Pancreas (tissue), 10 donors: ENCODE data around the gene NDC1. TPM values are rescaled to one million over a fixed set of nuclear protein-coding genes. Genes with fewer than 3 reads are reported as not detected.

Experiments
- ATAC-seq, 4 donors: fragments of 200-7000 bp; cut with Tn5 transposase; one replicate each; pipeline versions ENCODE4 v1.8.0 to v1.9.1; 2020; ENCODE audit warnings: mild to moderate bottlenecking in 4 of 4, moderate library complexity in 4 of 4
- DNase-seq, 6 donors: peaks; one replicate each; pipeline ENCODE4 v3.0.0-alpha.2; 2020
- FAIRE-seq: peaks from 2 replicates; lab custom pipeline; 2012; peaks lifted over from hg19 to GRCh38; lab: Jason Lieb, UNC
- H3K27ac ChIP-seq, 4 donors: fragments of 200-600 bp; sonication (generic); 1 replicate in 3 of 4; 2 replicates in 1 of 4; pipeline versions ENCODE4 v1.5.0 to v1.8.0; 2020
- H3K27me3 ChIP-seq, 4 donors: fragments of 200-600 bp; one replicate each; pipeline ENCODE4 v1.8.0; 2021
- H3K36me3 ChIP-seq, 3 donors: fragments of 200-600 bp; sonication (generic) in 1 of 3; one replicate each; pipeline versions ENCODE4 v1.5.0 to v1.8.0; 2020 to 2021
- H3K4me1 ChIP-seq, 3 donors: fragments of 200-600 bp; one replicate each; pipeline ENCODE4 v1.8.0; 2021
- H3K4me3 ChIP-seq, 4 donors: fragments of 200-600 bp; sonication (generic) in 2 of 4; one replicate each; pipeline versions ENCODE4 v1.5.0 to v1.8.0; 2020 to 2021
- H3K9me3 ChIP-seq, 4 donors: fragments of 200-600 bp; one replicate each; pipeline ENCODE4 v1.8.0; 2021
- WGBS, 2 donors: extraction: QIAGEN DNeasy Blood & Tissue Kit; methylation state at CpG; one replicate each; pipeline ENCODE4 v1.1.7; 2013; 5-methylcytosine and 5-hydroxymethylcytosine counted together
- intact Hi-C, 3 donors: fragments of 100-400 bp; cut with DNase I; formaldehyde crosslinking; loops; one replicate each; pipeline versions ENCODE4 v1.11.1 to v1.14.2; 2022
- polyA plus RNA-seq, 2 donors: library from polyadenylated mRNA; stranded (reverse); fragments of 200-250 nt; gene quantifications; one replicate each; pipeline ENCODE4 v1.2.3, GENCODE V29; 2013
- total RNA-seq, 6 donors: library from RNA; stranded (reverse); fragmentation: NEBNext Ultra II Directional in 4 of 6; extraction: Animal tissue kit (Norgen Biotek cat#: 25700) in 4 of 6; gene quantifications; one replicate each; pipeline versions ENCODE4 v1.2.1 to v1.2.4, GENCODE V29; 2021 to 2023
- TF ChIP-seq, protein P1 (sequence below), 4 donors: fragments of 200-600 bp; sonication (generic) in 3 of 4; IDR thresholded peaks; one replicate each; pipeline versions ENCODE4 v1.5.0 to v1.8.0; 2021; ENCODE audit warnings: antibody characterized with exemption in 4 of 4
- donor health status: healthy with polysubstance abuse.
- donor health status: DM: no; HTN: no; CAD: no; lungs with moderate emphysema.
- donor health status: DM: no; HTN: no; CAD: no.
- donor health status: control.
- donor health status: control.
- donor health status: Bipolar disorder and iron deficiency.
- donor health status: DM: yes; HTN: yes; CAD: no.
- donor health status: DM: no; HTN: no; CAD: no.
- donor health status: DM: no; HTN: no; CAD: no.
- donor health status: DM: yes; HTN: yes; CAD: no.

Gene NDC1
- total and polyA plus RNA-seq, 8 donors, result 1.6 to 7.4 (median 4.7) TPM

DNA sequence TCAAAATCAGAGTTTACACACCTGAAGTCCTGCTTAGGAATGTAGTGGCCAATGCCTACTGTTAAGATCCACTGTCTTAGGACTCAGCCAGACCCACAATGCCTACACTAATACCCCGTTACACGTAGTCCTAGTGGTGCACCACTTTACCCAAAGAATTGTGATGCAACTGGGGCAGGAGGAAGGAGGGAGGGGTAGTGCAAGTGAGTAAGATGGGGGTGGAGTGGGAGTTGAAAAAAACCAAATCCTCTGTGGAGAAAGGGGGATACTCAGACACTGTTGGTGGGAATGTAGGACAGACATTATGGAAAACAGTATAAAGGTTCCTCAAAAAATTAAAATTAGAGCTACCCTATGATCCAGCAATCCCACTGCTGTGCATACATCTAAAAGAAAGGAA lies 118.6 kb downstream of the NDC1 start:
- intact Hi-C loops, result no loop called here
- TF ChIP-seq, protein P1, sequence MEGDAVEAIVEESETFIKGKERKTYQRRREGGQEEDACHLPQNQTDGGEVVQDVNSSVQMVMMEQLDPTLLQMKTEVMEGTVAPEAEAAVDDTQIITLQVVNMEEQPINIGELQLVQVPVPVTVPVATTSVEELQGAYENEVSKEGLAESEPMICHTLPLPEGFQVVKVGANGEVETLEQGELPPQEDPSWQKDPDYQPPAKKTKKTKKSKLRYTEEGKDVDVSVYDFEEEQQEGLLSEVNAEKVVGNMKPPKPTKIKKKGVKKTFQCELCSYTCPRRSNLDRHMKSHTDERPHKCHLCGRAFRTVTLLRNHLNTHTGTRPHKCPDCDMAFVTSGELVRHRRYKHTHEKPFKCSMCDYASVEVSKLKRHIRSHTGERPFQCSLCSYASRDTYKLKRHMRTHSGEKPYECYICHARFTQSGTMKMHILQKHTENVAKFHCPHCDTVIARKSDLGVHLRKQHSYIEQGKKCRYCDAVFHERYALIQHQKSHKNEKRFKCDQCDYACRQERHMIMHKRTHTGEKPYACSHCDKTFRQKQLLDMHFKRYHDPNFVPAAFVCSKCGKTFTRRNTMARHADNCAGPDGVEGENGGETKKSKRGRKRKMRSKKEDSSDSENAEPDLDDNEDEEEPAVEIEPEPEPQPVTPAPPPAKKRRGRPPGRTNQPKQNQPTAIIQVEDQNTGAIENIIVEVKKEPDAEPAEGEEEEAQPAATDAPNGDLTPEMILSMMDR (IDR thresholded peaks at IDR 0.05), result no peak
- DNase-seq, result no peak
- Histone ChIP-seq H3K9me3 (no peaks in the 10 kb centered on the region), H3K4me3 (no peak overlapping the region), H3K4me1 (no peaks in the 10 kb centered on the region), H3K27me3 (no peaks in the 10 kb centered on the region), H3K36me3 (no peaks in the 10 kb centered on the region), H3K27ac (no peak overlapping the region)
- ATAC-seq, result no peak
- 63 to 64% methylated on average over 2 of the region's 2 CpGs for WGBS, 2 donors
- no peak for FAIRE-seq

DNA sequence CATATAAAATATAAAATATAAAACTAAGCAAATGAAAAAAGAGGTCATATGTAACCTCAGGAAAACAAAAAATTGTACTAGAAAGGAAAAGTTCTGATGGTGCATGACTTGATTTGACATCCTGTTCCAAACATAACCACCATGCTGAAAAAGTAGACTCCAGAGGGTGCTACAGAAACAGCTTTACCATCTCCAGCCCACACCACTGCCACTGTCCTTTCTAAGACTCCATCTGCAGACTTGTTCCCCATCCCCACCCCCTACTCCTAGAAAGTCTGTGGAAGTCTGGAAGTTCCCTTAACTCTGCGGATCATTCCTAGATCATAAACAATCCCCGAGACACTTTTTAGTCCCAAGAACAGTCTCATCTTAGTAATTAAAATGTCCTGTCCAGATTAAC lies 119.7 kb downstream of the NDC1 start:
- Histone ChIP-seq H3K27ac (no peak overlapping the region), H3K36me3 (no peaks in the 10 kb centered on the region), H3K9me3 (no peaks in the 10 kb centered on the region), H3K27me3 (no peaks in the 10 kb centered on the region), H3K4me1 (no peaks in the 10 kb centered on the region), H3K4me3 (no peak overlapping the region)
- DNase-seq (no peak), ATAC-seq (no peak), FAIRE-seq (no peak)
- 54 to 71% methylated on average over 2 of the region's 2 CpGs for WGBS, 2 donors
- intact Hi-C loops, result no loop called here
- TF ChIP-seq, protein P1 (IDR thresholded peaks at IDR 0.05), result no peak

DNA sequence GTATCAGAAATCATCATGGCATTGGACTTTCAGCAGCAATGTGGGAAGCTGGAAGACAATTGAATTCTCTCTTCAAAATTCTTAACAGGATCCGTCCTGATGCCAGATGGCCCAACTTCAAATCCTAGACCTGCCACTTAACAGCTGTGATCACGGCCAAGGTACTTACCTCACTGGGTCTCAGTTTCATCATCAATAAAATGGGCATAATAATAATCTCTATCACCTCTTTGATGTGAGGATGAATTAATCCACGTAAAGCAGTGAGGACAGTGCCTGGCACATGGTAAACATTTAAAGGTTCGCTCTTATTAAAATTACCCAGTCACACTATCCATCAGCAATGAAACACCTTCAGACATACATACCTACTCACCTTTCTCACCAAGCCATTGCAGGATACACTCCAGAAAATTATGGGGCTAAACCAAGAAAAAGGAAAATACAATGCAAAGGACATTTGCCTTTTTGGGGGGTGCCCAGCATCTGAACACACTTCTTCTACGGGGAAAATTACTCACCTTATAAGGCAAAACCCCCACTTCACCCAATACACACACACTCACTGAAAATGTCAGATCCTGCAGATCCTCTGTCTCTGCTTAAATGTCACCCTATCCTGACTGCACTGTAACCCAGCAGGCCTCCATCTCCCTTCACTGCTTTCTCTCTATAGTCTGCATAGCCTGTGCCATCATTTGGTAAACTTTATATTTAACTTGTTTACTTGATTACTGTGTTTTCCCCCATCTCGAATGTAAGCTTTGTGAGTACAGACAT lies 120.9 kb downstream of the NDC1 start:
- Histone ChIP-seq H3K27me3 (no peaks in the 10 kb centered on the region), H3K9me3 (no peaks in the 10 kb centered on the region), H3K4me3 (no peak overlapping the region), H3K36me3 (no peaks in the 10 kb centered on the region), H3K27ac (no peak overlapping the region), H3K4me1 (no peaks in the 10 kb centered on the region)
- 64 to 74% methylated on average over 6 of the region's 6 CpGs for WGBS, 2 donors
- FAIRE-seq (no peak), ATAC-seq (no peak), DNase-seq (no peak)
- TF ChIP-seq, protein P1 (IDR thresholded peaks at IDR 0.05), result no peak
- intact Hi-C loops, result no loop called here

DNA sequence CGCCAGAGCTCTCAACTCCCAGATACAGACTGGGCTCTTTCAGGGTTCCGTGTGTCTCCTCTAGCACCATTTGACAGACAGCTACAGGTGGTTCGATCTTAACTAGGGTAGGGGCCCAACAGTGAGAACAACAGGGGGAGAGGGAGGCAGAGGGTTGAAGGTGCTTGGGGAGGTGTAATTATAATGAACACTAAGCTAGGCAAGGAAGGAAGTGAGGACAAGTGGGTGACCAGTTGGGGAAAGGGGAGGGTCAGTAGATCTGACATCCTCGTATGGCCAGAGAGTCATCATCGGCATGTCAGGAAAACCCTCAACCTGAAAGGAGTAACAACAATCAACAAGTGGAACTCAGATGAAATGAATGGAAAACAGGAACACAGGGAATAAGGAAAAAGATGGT lies 121.9 kb downstream of the NDC1 start:
- Histone ChIP-seq H3K27me3 (no peaks in the 10 kb centered on the region), H3K9me3 (no peaks in the 10 kb centered on the region), H3K4me1 (no peaks in the 10 kb centered on the region), H3K36me3 (no peaks in the 10 kb centered on the region), H3K4me3 (no peak overlapping the region), H3K27ac (no peak overlapping the region)
- DNase-seq (no peak), ATAC-seq (no peak), FAIRE-seq (no peak)
- intact Hi-C loops, result no loop called here
- WGBS, 2 donors, result 65 to 77% methylated on average over 5 of the region's 5 CpGs
- TF ChIP-seq, protein P1 (IDR thresholded peaks at IDR 0.05), result no peak

DNA sequence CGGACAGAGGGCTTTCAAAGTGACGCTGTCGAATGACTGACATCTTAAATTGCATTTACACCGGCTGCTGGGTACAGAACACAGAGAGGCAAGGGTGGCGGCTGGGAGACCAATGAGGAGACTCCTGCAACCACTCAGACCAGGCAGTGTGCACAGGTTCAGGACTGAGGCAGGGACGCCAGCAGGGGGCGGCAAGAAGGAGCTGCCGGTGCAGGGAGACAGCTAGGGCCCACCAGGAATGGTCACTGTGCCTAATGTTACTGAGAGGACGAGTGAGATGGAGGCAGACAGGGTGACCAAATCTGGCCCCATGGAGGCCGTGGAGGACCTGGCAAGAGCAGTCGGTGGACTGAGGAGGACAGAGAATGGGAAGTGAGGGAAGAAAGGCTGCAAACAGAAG lies 122.6 kb downstream of the NDC1 start:
- intact Hi-C loops, result no loop called here
- Histone ChIP-seq H3K4me1 (no peaks in the 10 kb centered on the region), H3K36me3 (no peaks in the 10 kb centered on the region), H3K4me3 (no peak overlapping the region), H3K27me3 (no peaks in the 10 kb centered on the region), H3K9me3 (no peaks in the 10 kb centered on the region), H3K27ac (no peak overlapping the region)
- TF ChIP-seq, protein P1 (IDR thresholded peaks at IDR 0.05), result no peak
- ATAC-seq (peak in 1 of 4 donors; percentile 42), FAIRE-seq (no peak), DNase-seq (no peak)
- WGBS, 2 donors, result 44 to 46% methylated on average over 11 of the region's 11 CpGs
